Erythroblast (primary cell): ENCODE measurements around the gene ACTN4.

Source experiments
- GATA1 ChIP-seq: IDR thresholded peaks from 2 replicates; pipeline ENCODE4 v1.6.1; 2011; ENCODE audit warnings: low read depth, mild to moderate bottlenecking, control low read depth, low read length, moderate library complexity
- POLR2A ChIP-seq: IDR thresholded peaks from 2 replicates; pipeline ENCODE4 v1.6.1; 2011; ENCODE audit warnings: mild to moderate bottlenecking, low read length

- TF ChIP-seq POLR2A, result no peak
- TF ChIP-seq GATA1, result no peak
Observed at GRCh38 chr19:38711726-38712153, 64.3 kb downstream of the ACTN4 start.
